Measurements from ENCODE around the gene SERPING1.

GRCh38 chr11:57605028-57605420, 7.5 kb downstream of the SERPING1 start:
- TF ChIP-seq POLR2A (IDR thresholded peaks at IDR 0.05) = no peak
- no peak for TF ChIP-seq CTCF (IDR thresholded peaks at IDR 0.05)

Measured in breast epithelium (tissue), 3 donors.